Right atrium auricular region (tissue), 2 donors: ENCODE data around the gene TECPR2. TPM values are rescaled to one million over a fixed set of nuclear protein-coding genes. Genes with fewer than 3 reads are reported as not detected.

ENCODE experiments used
- DNase-seq: peaks from one replicate; pipeline ENCODE4 v3.0.0-alpha.2; 2019; ENCODE audit warnings: low spot score
- H3K27ac ChIP-seq, 2 donors: fragments of 200-600 bp; sonication (generic); 1 replicate in 1 of 2; 2 replicates in 1 of 2; pipeline ENCODE4 v1.5.1; 2016 to 2019
- H3K27me3 ChIP-seq, 2 donors: fragments of 200-600 bp; sonication (generic); one replicate each; pipeline versions ENCODE4 v1.5.1 to v1.6.0; 2017 to 2019
- H3K36me3 ChIP-seq: fragments of 200-600 bp; sonication (generic); one replicate; pipeline ENCODE4 v1.5.1; 2016
- H3K4me1 ChIP-seq, 2 donors: fragments of 200-600 bp; sonication (generic); one replicate each; pipeline versions ENCODE4 v1.5.1 to v1.6.0; 2017 to 2019
- H3K4me3 ChIP-seq, 2 donors: fragments of 200-600 bp; sonication (generic); 1 replicate in 1 of 2; 2 replicates in 1 of 2; pipeline ENCODE4 v1.5.1; 2017 to 2019; ENCODE audit warnings: mild to moderate bottlenecking in 1 of 2, moderate library complexity in 1 of 2
- H3K9me3 ChIP-seq, 2 donors: fragments of 200-600 bp; sonication (generic); one replicate each; pipeline ENCODE4 v1.5.1; 2019
- CTCF ChIP-seq, 2 donors: fragments of 200-600 bp; sonication (generic); IDR thresholded peaks; one replicate each; pipeline ENCODE4 v1.5.1; 2019; ENCODE audit warnings: antibody characterized with exemption in 2 of 2
- total RNA-seq, 2 donors: library from RNA; depleted of rRNA; stranded (reverse); fragments of >200 nt; gene quantifications; one replicate each; pipeline ENCODE4 v1.1.0, GENCODE V29; 2016

The TECPR2 gene
- total RNA-seq, 2 donors from 2014 or later = 13.2 to 15.5 TPM

- Histone ChIP-seq H3K27me3 (no peaks in the 10 kb centered on the region), H3K4me3 (no peak overlapping the region), H3K4me1 (peaks cover 0 to 8% of the 10 kb centered on the region in 2 donors), H3K36me3 (no peaks in the 10 kb centered on the region), H3K9me3 (no peaks in the 10 kb centered on the region), H3K27ac (no peak overlapping the region)
- no peak for TF ChIP-seq CTCF (IDR thresholded peaks at IDR 0.05)
- no peak for DNase-seq
Measured at GRCh38 chr14:102473559-102473958, 110.8 kb downstream of the TECPR2 start.

GRCh38 chr14:102474934-102475333 is 112.2 kb downstream of the TECPR2 start:
- no peak for TF ChIP-seq CTCF (IDR thresholded peaks at IDR 0.05)
- peak; percentile 69 for DNase-seq
- H3K4me3 ChIP-seq = no peak overlapping the region

GRCh38 chr14:102479107-102479506 is 116.4 kb downstream of the TECPR2 start:
- Histone ChIP-seq H3K27me3 (no peaks in the 10 kb centered on the region), H3K9me3 (no peaks in the 10 kb centered on the region), H3K4me1 (peaks cover 0 to 18% of the 10 kb centered on the region in 2 donors), H3K4me3 (no peak overlapping the region), H3K27ac (peak overlapping the region in 1 of 2 donors; percentile 41), H3K36me3 (no peaks in the 10 kb centered on the region)
- no peak for DNase-seq
- no peak for TF ChIP-seq CTCF (IDR thresholded peaks at IDR 0.05)

More at GRCh38 chr14:102474934-102475333, 112.2 kb downstream of the TECPR2 start:
- no peaks in the 10 kb centered on the region for H3K27me3 ChIP-seq
- H3K27ac ChIP-seq = peak overlapping the region; percentile 49 to 59
- H3K9me3 ChIP-seq = no peaks in the 10 kb centered on the region
- peaks cover 0 to 16% of the 10 kb centered on the region in 2 donors for H3K4me1 ChIP-seq
- H3K36me3 ChIP-seq = no peaks in the 10 kb centered on the region

GRCh38 chr14:102479777-102480176 is 117.0 kb downstream of the TECPR2 start:
- peaks cover 0 to 18% of the 10 kb centered on the region in 2 donors for H3K4me1 ChIP-seq
- H3K9me3 ChIP-seq = no peaks in the 10 kb centered on the region
- no peak overlapping the region for H3K4me3 ChIP-seq
- H3K27me3 ChIP-seq = no peaks in the 10 kb centered on the region
- no peak for TF ChIP-seq CTCF (IDR thresholded peaks at IDR 0.05)
- H3K36me3 ChIP-seq = no peaks in the 10 kb centered on the region
- H3K27ac ChIP-seq = peak overlapping the region in 1 of 2 donors; percentile 41
- DNase-seq = no peak

- Histone ChIP-seq H3K9me3 (no peaks in the 10 kb centered on the region), H3K27ac (no peak overlapping the region), H3K4me1 (peaks cover 0 to 10% of the 10 kb centered on the region in 2 donors), H3K27me3 (no peaks in the 10 kb centered on the region), H3K36me3 (no peaks in the 10 kb centered on the region), H3K4me3 (no peak overlapping the region)
- TF ChIP-seq CTCF (IDR thresholded peaks at IDR 0.05) = no peak
- DNase-seq = no peak
Measured at GRCh38 chr14:102481371-102481770, 118.6 kb downstream of the TECPR2 start.

- peaks cover 0 to 10% of the 10 kb centered on the region in 2 donors for H3K4me1 ChIP-seq
- H3K27me3 ChIP-seq = no peaks in the 10 kb centered on the region
- no peaks in the 10 kb centered on the region for H3K9me3 ChIP-seq
- no peak for DNase-seq
- no peak overlapping the region for H3K27ac ChIP-seq
- TF ChIP-seq CTCF (IDR thresholded peaks at IDR 0.05) = no peak
- no peaks in the 10 kb centered on the region for H3K36me3 ChIP-seq
- H3K4me3 ChIP-seq = no peak overlapping the region
Measured at GRCh38 chr14:102481791-102482238, 119.1 kb downstream of the TECPR2 start.
